Measurements from ENCODE around the gene PERM1. TPM values are rescaled to one million over a fixed set of nuclear protein-coding genes. Genes with fewer than 3 reads are reported as not detected.

Gene PERM1
- total RNA-seq, 1 experiment from 2014 or later = 0.39 TPM

DNA sequence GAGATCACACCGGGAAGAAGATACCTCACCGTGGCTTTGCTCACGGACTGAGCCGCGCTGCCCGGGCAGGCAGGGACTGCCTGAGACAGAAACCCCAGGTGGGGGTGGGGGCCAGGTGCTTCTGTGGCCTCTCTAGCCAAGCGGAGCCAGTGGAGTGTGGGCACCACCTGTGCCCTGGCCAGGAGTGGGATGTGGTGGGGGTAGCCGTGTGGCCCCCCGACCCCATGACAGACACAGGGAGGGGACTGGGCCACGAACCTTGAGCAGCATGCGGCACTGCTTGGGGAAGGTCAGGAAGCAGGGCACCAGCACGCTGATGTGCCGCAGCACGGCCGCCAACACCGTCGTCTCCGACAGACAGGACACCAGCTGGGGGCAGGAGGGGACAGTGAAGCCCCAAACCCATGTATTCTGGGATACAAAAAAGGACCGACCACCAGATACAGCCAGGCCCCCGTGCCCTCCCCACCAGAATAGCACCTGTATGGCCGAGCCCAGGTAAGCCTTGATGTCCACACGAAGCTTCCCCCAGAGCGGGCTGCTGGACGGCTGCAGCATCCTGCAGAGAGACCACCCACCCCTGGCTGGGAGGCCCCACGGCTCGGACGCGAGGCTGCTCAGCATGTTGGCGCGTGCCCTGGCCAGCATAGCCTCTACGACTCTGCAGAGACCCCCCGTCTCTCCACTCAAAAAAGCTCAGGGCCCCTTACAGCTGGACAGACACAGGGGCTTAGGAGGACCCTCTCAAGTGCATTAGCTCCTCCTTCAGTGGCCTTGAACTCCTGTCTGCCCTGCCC, 28.2 kb downstream of the PERM1 start (continued):
- TF ChIP-seq, protein P1, sequence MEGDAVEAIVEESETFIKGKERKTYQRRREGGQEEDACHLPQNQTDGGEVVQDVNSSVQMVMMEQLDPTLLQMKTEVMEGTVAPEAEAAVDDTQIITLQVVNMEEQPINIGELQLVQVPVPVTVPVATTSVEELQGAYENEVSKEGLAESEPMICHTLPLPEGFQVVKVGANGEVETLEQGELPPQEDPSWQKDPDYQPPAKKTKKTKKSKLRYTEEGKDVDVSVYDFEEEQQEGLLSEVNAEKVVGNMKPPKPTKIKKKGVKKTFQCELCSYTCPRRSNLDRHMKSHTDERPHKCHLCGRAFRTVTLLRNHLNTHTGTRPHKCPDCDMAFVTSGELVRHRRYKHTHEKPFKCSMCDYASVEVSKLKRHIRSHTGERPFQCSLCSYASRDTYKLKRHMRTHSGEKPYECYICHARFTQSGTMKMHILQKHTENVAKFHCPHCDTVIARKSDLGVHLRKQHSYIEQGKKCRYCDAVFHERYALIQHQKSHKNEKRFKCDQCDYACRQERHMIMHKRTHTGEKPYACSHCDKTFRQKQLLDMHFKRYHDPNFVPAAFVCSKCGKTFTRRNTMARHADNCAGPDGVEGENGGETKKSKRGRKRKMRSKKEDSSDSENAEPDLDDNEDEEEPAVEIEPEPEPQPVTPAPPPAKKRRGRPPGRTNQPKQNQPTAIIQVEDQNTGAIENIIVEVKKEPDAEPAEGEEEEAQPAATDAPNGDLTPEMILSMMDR (IDR thresholded peaks at IDR 0.05 in 2 of 3, conservative IDR thresholded peaks at IDR 0.05 in 1 of 3; ENCODE audit: borderline replicate concordance in 1 of 3, insufficient read depth in 1 of 3, low read depth in 2 of 3, low read length in 2 of 3) = no peak

DNA sequence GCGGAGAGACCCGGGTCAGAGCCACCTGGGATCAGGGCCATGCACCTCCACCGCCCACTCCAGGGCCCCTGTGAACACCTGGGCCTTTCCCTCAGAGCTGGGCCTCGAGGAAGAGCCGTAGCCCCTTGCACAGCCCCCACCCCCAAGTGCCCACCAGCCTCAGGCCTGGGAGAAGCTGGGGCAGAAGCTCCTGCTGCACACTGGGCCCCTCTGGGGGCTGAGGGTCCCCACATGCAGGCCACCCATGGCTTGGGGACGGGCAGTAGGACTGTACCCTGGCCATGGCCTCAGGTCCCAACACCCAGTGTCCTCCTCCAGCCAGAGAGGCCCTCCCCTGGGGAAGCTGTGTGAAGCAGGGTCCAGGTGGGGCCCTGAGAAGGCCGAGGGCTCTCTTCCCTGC, 29.3 kb downstream of the PERM1 start:
- ChIA-PET CTCF (no interaction called here), POLR2A (no interaction called here), RAD21 (ENCODE audit: low non-redundant PET in 1 of 2, low total read pairs in 2 of 2, uncharacterized antibody in 2 of 2, unreplicated experiment in 2 of 2) (no interaction called here)
- intact Hi-C loops (cut with micrococcal nuclease) = no loop called here
- Histone ChIP-seq H3K4me3 (replicated peaks in 1 of 2; ENCODE audit: low read depth in 1 of 2, low read length in 2 of 2) (no peak overlapping the region), H2AFZ (ENCODE audit: low read depth, low read length, poor library complexity, severe bottlenecking) (no peak overlapping the region), H4K20me1 (ENCODE audit: insufficient read depth) (no peaks in the 10 kb centered on the region; the same call in 1 of the 2 replicates), H3K4me1 (ENCODE audit: control insufficient read depth in 1 of 2, insufficient read depth in 2 of 2, low read length in 2 of 2) (peaks cover 1 to 4% of the 10 kb centered on the region in 2 experiments), H3K27ac (ENCODE audit: low read depth, low read length) (no peak overlapping the region), H3K27me3 (ENCODE audit: insufficient read depth, low read length) (no peaks in the 10 kb centered on the region), H3K9me3 (ENCODE audit: control insufficient read depth in 1 of 2, insufficient read depth in 1 of 2, low read depth in 1 of 2, low read length in 2 of 2) (no peaks in the 10 kb centered on the region), H3K9ac (ENCODE audit: low read length) (no peak overlapping the region), H3K36me3 (ENCODE audit: control insufficient read depth in 1 of 2, insufficient read depth in 2 of 2, low read length in 2 of 2) (peaks cover 45 to 82% of the 10 kb centered on the region in 2 experiments), H3K79me2 (ENCODE audit: insufficient read depth, low read length) (peaks cover 51% of the 10 kb centered on the region), H3K4me2 (ENCODE audit: low read length) (no peak overlapping the region), H3K9me2 (ENCODE audit: insufficient read depth) (no peaks in the 10 kb centered on the region)
- ATAC-seq (no peak), DNase-seq (ENCODE audit: low read depth, low spot score) (no peak)
- BruUV-seq (replicated peaks) = no TSS peak
- TF ChIP-seq EZH2 (IDR thresholded peaks at IDR 0.05) = no peak
- TF ChIP-seq SRF (IDR thresholded peaks at IDR 0.05; ENCODE audit: low read depth) = no peak
- TF ChIP-seq ZFX (IDR thresholded peaks at IDR 0.05) = no peak
- no peak for TF ChIP-seq FOSL1 (IDR thresholded peaks at IDR 0.05; ENCODE audit: low read depth)
- no peak for TF ChIP-seq EZH2phosphoT487 (IDR thresholded peaks at IDR 0.05; ENCODE audit: borderline replicate concordance)
- TF ChIP-seq, protein P2, sequence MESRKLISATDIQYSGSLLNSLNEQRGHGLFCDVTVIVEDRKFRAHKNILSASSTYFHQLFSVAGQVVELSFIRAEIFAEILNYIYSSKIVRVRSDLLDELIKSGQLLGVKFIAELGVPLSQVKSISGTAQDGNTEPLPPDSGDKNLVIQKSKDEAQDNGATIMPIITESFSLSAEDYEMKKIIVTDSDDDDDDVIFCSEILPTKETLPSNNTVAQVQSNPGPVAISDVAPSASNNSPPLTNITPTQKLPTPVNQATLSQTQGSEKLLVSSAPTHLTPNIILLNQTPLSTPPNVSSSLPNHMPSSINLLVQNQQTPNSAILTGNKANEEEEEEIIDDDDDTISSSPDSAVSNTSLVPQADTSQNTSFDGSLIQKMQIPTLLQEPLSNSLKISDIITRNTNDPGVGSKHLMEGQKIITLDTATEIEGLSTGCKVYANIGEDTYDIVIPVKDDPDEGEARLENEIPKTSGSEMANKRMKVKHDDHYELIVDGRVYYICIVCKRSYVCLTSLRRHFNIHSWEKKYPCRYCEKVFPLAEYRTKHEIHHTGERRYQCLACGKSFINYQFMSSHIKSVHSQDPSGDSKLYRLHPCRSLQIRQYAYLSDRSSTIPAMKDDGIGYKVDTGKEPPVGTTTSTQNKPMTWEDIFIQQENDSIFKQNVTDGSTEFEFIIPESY (IDR thresholded peaks at IDR 0.05; ENCODE audit: extremely low read depth, insufficient replicate concordance, low read length) = no peak
- TF ChIP-seq, protein P3, sequence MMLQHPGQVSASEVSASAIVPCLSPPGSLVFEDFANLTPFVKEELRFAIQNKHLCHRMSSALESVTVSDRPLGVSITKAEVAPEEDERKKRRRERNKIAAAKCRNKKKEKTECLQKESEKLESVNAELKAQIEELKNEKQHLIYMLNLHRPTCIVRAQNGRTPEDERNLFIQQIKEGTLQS (IDR thresholded peaks at IDR 0.05) = no peak
- TF ChIP-seq TCF7L2 (IDR thresholded peaks at IDR 0.05; ENCODE audit: borderline replicate concordance, extremely low read depth, insufficient read depth, insufficient read length) = no peak
- no peak for TF ChIP-seq POLR2A (IDR thresholded peaks at IDR 0.05; ENCODE audit: borderline replicate concordance, extremely low read depth, insufficient read depth, insufficient read length)

Measured in HCT116 (cell line).